A549 (cell line): Measurements from ENCODE around the gene ZBTB42. TPM values are rescaled to one million over a fixed set of nuclear protein-coding genes. Genes with fewer than 3 reads are reported as not detected.

Source experiments
- ATAC-seq, 2 experiments: fragments of 200-7000 bp in 1 of 2; fragments of >200 bp in 1 of 2; cut with Nextera tagmentation in 1 of 2; cut with Tn5 transposase in 1 of 2; 3 replicates each; pipeline versions ENCODE4 v1.8.0 to v1.9.1; 2018 to 2020; ENCODE audit warnings: mild to moderate bottlenecking in 1 of 2, moderate library complexity in 1 of 2
- CTCF ChIA-PET: fragments of 300-600 bp; sonication (Branson Sonifier 250); formaldehyde crosslinking; extraction: SDS; loops from one replicate; lab custom pipeline; 2021; ENCODE audit warnings: antibody characterized with exemption, inconsistent platforms; lab: Yijun Ruan, JAX
- POLR2A ChIA-PET: fragments of 350-600 bp; formaldehyde crosslinking; extraction: SDS; loops from one replicate; lab custom pipeline; 2021; ENCODE audit warnings: antibody characterized with exemption, inconsistent platforms; lab: Yijun Ruan, JAX
- DNase-seq, 2 experiments: peaks; one replicate each; pipeline versions ENCODE4 v3.0.0 to v3.0.0-alpha.2; 2011 to 2016; ENCODE audit warnings: low read depth in 1 of 2, low spot score in 1 of 2
- FAIRE-seq: peaks from 2 replicates; lab custom pipeline; 2011; peaks lifted over from hg19 to GRCh38; lab: Jason Lieb, UNC
- H3K27ac ChIP-seq, 2 experiments: fragments of >200 bp; sonication (Bioruptor Twin); formaldehyde crosslinking; 3 replicates each; pipeline ENCODE4 v1.5.1; 2016 to 2017
- H3K4me1 ChIP-seq: fragments of >200 bp; sonication (Bioruptor Twin); formaldehyde crosslinking; 3 replicates; pipeline ENCODE4 v1.6.1; 2016
- H3K4me2 ChIP-seq: fragments of >200 bp; sonication (Bioruptor Twin); formaldehyde crosslinking; 3 replicates; pipeline ENCODE4 v1.6.1; 2016
- H3K4me3 ChIP-seq: fragments of >200 bp; sonication (Bioruptor Twin); formaldehyde crosslinking; 3 replicates; pipeline ENCODE4 v1.5.1; 2016
- H3K9me3 ChIP-seq: fragments of >200 bp; sonication (Bioruptor Twin); formaldehyde crosslinking; 3 replicates; pipeline ENCODE4 v1.6.1; 2016
- CHD2 ChIP-seq: fragments of 150-350 bp; IDR thresholded peaks from 2 replicates; pipeline ENCODE4 v1.6.1; 2014; ENCODE audit warnings: low read length; ENCODE audit not compliant: partially characterized antibody
- CTCF ChIP-seq: fragments of >200 bp; sonication (Bioruptor Twin); formaldehyde crosslinking; IDR thresholded peaks from 3 replicates; pipeline ENCODE4 v1.5.1; 2016
- EHMT2 ChIP-seq: fragments of 200-600 bp; sonication (generic); IDR thresholded peaks from 2 replicates; pipeline ENCODE4 v1.6.1; 2016; ENCODE audit warnings: antibody characterized with exemption, low read depth, mild to moderate bottlenecking, moderate library complexity
- GATA3 ChIP-seq: IDR thresholded peaks from 2 replicates; pipeline ENCODE4 v1.6.1; 2012; ENCODE audit warnings: borderline replicate concordance
- HEYL ChIP-seq: fragments of 250-450 bp; sonication (Bioruptor Pico); IDR thresholded peaks from 2 replicates; pipeline ENCODE4 v1.8.0; 2021; ENCODE audit warnings: mild to moderate bottlenecking, moderate library complexity
- HOXB13 ChIP-seq: fragments of 250-450 bp; sonication (Bioruptor Pico); IDR thresholded peaks from 2 replicates; pipeline ENCODE4 v1.5.0; 2020; ENCODE audit warnings: low read depth, mild to moderate bottlenecking, moderate library complexity
- HOXB5 ChIP-seq: fragments of 250-450 bp; sonication (Bioruptor Pico); IDR thresholded peaks from 2 replicates; pipeline ENCODE4 v1.5.0; 2020; ENCODE audit warnings: mild to moderate bottlenecking, moderate library complexity
- JUN ChIP-seq, 2 experiments: fragments of >200 bp; sonication (Bioruptor Twin); formaldehyde crosslinking; IDR thresholded peaks; 2 replicates in 1 of 2; 3 replicates in 1 of 2; pipeline ENCODE4 v1.6.1; 2016 to 2017
- KDM1A ChIP-seq: fragments of 200-600 bp; sonication (generic); IDR thresholded peaks from 2 replicates; pipeline ENCODE4 v1.6.1; 2016; ENCODE audit warnings: low read depth, mild to moderate bottlenecking
- MAFK ChIP-seq: fragments of 450-650 bp; IDR thresholded peaks from 2 replicates; pipeline ENCODE4 v1.6.1; 2014; ENCODE audit not compliant: partially characterized antibody
- MYC ChIP-seq: IDR thresholded peaks from 2 replicates; pipeline ENCODE4 v1.6.1; 2012; ENCODE audit warnings: mild to moderate bottlenecking, inconsistent platforms, low read length, improper control_type of control experiment, borderline replicate concordance
- NFE2L2 ChIP-seq: fragments of 150-350 bp; conservative IDR thresholded peaks from 2 replicates; pipeline ENCODE4 v1.6.1; 2014; ENCODE audit warnings: low read length
- RCOR1 ChIP-seq: fragments of 150-350 bp; IDR thresholded peaks from 2 replicates; pipeline ENCODE4 v1.6.1; 2014; ENCODE audit warnings: antibody characterized with exemption, low read length, low read depth
- RFX5 ChIP-seq: fragments of 450-650 bp; IDR thresholded peaks from 2 replicates; pipeline ENCODE4 v1.7.1; 2014; ENCODE audit warnings: antibody characterized with exemption, mild to moderate bottlenecking, moderate library complexity
- RNF2 ChIP-seq: fragments of 200-600 bp; sonication (generic); IDR thresholded peaks from 2 replicates; pipeline ENCODE4 v1.6.1; 2016; ENCODE audit warnings: low read depth, mild to moderate bottlenecking, antibody characterized with exemption, moderate library complexity, borderline replicate concordance
- TP53 ChIP-seq: fragments of 250-450 bp; sonication (Bioruptor Pico); IDR thresholded peaks from 2 replicates; pipeline ENCODE4 v1.5.0; 2021; ENCODE audit warnings: mild to moderate bottlenecking, moderate library complexity
- USF2 ChIP-seq: fragments of 450-650 bp; IDR thresholded peaks from 2 replicates; pipeline ENCODE4 v1.6.1; 2014; ENCODE audit warnings: antibody characterized with exemption
- ZC3H11A ChIP-seq: fragments of 450-650 bp; IDR thresholded peaks from 2 replicates; pipeline ENCODE4 v1.6.1; 2014; ENCODE audit warnings: antibody characterized with exemption, mild to moderate bottlenecking
- ZFP36 ChIP-seq: fragments of 450-650 bp; IDR thresholded peaks from 2 replicates; pipeline ENCODE4 v1.6.1; 2014; ENCODE audit warnings: borderline replicate concordance; ENCODE audit not compliant: partially characterized antibody
- WGBS: methylation state at CpG from one replicate; pipeline ENCODE4 v1.1.6; 2017; ENCODE audit errors: missing lambda C conversion rate; 5-methylcytosine and 5-hydroxymethylcytosine counted together
- polyA plus RNA-seq, 4 experiments: library from polyadenylated mRNA; depleted of rRNA in 3 of 4; stranded (reverse); fragments of >200 nt; fragmentation: RNase III in 1 of 4; extraction: RNeasy Plus Mini Kit Qiagen cat#74134 plus additional on column Dnase treatment in 1 of 4; gene quantifications; 2 replicates in 3 of 4; 3 replicates in 1 of 4; pipeline ENCODE4 v1.2.3, GENCODE V29; 2011 to 2017
- TF ChIP-seq, protein P1 (sequence below): IDR thresholded peaks from 2 replicates; pipeline ENCODE4 v1.6.1; 2012; ENCODE audit warnings: low read depth, borderline replicate concordance
- TF ChIP-seq, protein P2 (sequence below): fragments of >200 bp; sonication (Bioruptor Twin); formaldehyde crosslinking; IDR thresholded peaks from 2 replicates; pipeline ENCODE4 v1.6.1; 2016
- TF ChIP-seq, protein P3 (sequence below): fragments of >200 bp; sonication (Bioruptor Twin); formaldehyde crosslinking; IDR thresholded peaks from 3 replicates; pipeline ENCODE4 v1.6.1; 2016

The ZBTB42 gene
- polyA plus RNA-seq, 2 of the 4 experiments (the other 2 are of a cell fraction) = 1.6 to 2.6 TPM

GRCh38 chr14:104818714-104819161 lies 17.8 kb downstream of the ZBTB42 start:
- no peaks in the 10 kb centered on the region for H3K9me3 ChIP-seq
- ATAC-seq (no peak), FAIRE-seq (no peak), DNase-seq (no peak)
- ChIA-PET CTCF (interaction anchor here (1.1 to 1.5 kb wide), 5 partner anchors 8 to 65 kb away, joined by 3 to 4 read pairs (median 3); partner anchors contain the start of genes SIVA1 and ZBTB42), POLR2A (no interaction called here)
- TF ChIP-seq JUN (IDR thresholded peaks at IDR 0.05) = no peak
- no peak for TF ChIP-seq RNF2
- no peak for TF ChIP-seq HOXB13 (CRISPR knock-in tag)
- no peak for TF ChIP-seq HEYL (CRISPR knock-in tag)
- TF ChIP-seq USF2 = no peak
- no peak for TF ChIP-seq ZFP36
- no peak for TF ChIP-seq MAFK
- no peak for TF ChIP-seq CHD2
- TF ChIP-seq EHMT2 = no peak
- TF ChIP-seq, protein P1, sequence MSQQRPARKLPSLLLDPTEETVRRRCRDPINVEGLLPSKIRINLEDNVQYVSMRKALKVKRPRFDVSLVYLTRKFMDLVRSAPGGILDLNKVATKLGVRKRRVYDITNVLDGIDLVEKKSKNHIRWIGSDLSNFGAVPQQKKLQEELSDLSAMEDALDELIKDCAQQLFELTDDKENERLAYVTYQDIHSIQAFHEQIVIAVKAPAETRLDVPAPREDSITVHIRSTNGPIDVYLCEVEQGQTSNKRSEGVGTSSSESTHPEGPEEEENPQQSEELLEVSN = no peak
- no peak for TF ChIP-seq GATA3
- TF ChIP-seq CTCF = no peak
- no peak for TF ChIP-seq MYC
- TF ChIP-seq RCOR1 = no peak
- TF ChIP-seq KDM1A = no peak
- no peak overlapping the region for H3K27ac ChIP-seq
- WGBS = 90% methylated on average over 9 of the region's 9 CpGs
- H3K4me3 ChIP-seq = no peak overlapping the region
- H3K4me1 ChIP-seq = peaks cover 16% of the 10 kb centered on the region
- H3K4me2 ChIP-seq = no peak overlapping the region

DNA sequence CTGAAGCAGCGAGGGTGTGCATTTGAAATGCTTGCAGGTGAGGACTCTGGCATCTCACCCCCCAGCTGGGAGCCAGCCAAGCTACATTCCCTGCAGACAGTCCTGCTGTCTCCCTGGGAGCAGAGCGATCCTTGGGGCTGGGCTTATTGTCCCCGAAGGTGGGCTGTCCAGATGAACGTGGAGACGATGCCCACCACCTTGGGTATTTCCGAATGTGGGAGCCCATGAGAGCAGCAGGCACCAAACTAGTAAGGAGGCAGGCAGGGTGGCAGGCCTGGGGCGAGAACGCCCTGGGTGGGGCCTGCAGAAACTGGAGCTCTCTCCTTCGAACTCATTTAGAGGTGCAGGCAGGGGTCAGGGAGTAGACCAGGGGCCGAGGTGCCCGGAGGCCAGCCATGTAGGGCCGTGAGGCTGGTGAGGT lies 18.5 kb downstream of the ZBTB42 start:
- FAIRE-seq (no peak), DNase-seq (no peak), ATAC-seq (no peak)
- CTCF ChIA-PET = interaction anchor here (1.1 to 1.3 kb wide), 3 partner anchors 9 to 30 kb away, joined by 3 to 4 read pairs (median 3); partner anchors contain the start of gene ZBTB42
- POLR2A ChIA-PET = no interaction called here
- Histone ChIP-seq H3K4me2 (no peak overlapping the region), H3K27ac (no peak overlapping the region), H3K9me3 (no peaks in the 10 kb centered on the region), H3K4me3 (no peak overlapping the region), H3K4me1 (peaks cover 14% of the 10 kb centered on the region)
- TF ChIP-seq RFX5 = no peak
- TF ChIP-seq ZFP36 = no peak
- TF ChIP-seq CTCF = no peak
- TF ChIP-seq ZC3H11A = no peak
- no peak for TF ChIP-seq KDM1A
- TF ChIP-seq HOXB5 (CRISPR knock-in tag) = no peak
- TF ChIP-seq, protein P2, sequence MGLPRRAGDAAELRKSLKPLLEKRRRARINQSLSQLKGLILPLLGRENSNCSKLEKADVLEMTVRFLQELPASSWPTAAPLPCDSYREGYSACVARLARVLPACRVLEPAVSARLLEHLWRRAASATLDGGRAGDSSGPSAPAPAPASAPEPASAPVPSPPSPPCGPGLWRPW = no peak
- TF ChIP-seq NFE2L2 = no peak
- TF ChIP-seq MYC = no peak
- TF ChIP-seq, protein P3, sequence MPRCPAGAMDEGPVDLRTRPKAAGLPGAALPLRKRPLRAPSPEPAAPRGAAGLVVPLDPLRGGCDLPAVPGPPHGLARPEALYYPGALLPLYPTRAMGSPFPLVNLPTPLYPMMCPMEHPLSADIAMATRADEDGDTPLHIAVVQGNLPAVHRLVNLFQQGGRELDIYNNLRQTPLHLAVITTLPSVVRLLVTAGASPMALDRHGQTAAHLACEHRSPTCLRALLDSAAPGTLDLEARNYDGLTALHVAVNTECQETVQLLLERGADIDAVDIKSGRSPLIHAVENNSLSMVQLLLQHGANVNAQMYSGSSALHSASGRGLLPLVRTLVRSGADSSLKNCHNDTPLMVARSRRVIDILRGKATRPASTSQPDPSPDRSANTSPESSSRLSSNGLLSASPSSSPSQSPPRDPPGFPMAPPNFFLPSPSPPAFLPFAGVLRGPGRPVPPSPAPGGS = no peak
- no peak for TF ChIP-seq TP53 (CRISPR knock-in tag)
- 86% methylated on average over 12 of the region's 12 CpGs for WGBS
